Lung (tissue), 12 donors: ENCODE data around the gene GPR84. TPM values are rescaled to one million over a fixed set of nuclear protein-coding genes. Genes with fewer than 3 reads are reported as not detected.
A peak's percentile ranks its signal among the peaks of the same experiment; 100 is the strongest.

Source experiments
- ATAC-seq: fragments of 200-7000 bp; cut with Tn5 transposase; one replicate; pipeline ENCODE4 v1.9.1; 2020; ENCODE audit warnings: moderate number of reproducible peaks; ENCODE audit not compliant: insufficient read depth, low FRiP score
- DNase-seq, 3 donors: peaks; one replicate each; pipeline ENCODE4 v3.0.0-alpha.2; 2013 to 2017
- H3K27ac ChIP-seq, 2 donors: one replicate each; pipeline ENCODE4 v1.5.1; 2013; ENCODE audit warnings: mild to moderate bottlenecking in 2 of 2, moderate library complexity in 2 of 2, control low read depth in 1 of 2, inconsistent platforms in 1 of 2, low read depth in 1 of 2, low read length in 1 of 2
- H3K27me3 ChIP-seq, 3 donors: one replicate each; pipeline ENCODE4 v1.5.1; 2013; ENCODE audit warnings: low read length in 2 of 3; ENCODE audit not compliant: control insufficient read depth in 3 of 3, insufficient read depth in 3 of 3
- H3K36me3 ChIP-seq, 4 donors: one replicate each; pipeline ENCODE4 v1.5.1; 2013; ENCODE audit warnings: low read length in 4 of 4, mild to moderate bottlenecking in 1 of 4, moderate library complexity in 1 of 4; ENCODE audit not compliant: control insufficient read depth in 4 of 4, insufficient read depth in 4 of 4
- H3K4me1 ChIP-seq, 5 donors: one replicate each; pipeline ENCODE4 v1.5.1; 2013; ENCODE audit warnings: low read length in 5 of 5, mild to moderate bottlenecking in 2 of 5, moderate library complexity in 1 of 5; ENCODE audit not compliant: control insufficient read depth in 5 of 5, insufficient read depth in 5 of 5
- H3K4me3 ChIP-seq: one replicate; pipeline ENCODE4 v1.5.1; 2013; ENCODE audit warnings: mild to moderate bottlenecking, control low read depth, moderate library complexity
- H3K9ac ChIP-seq, 2 donors: one replicate each; pipeline ENCODE4 v1.5.1; 2013; ENCODE audit warnings: low read length in 2 of 2, control low read depth in 1 of 2; ENCODE audit not compliant: insufficient read depth in 1 of 2
- H3K9me3 ChIP-seq, 4 donors: one replicate each; pipeline ENCODE4 v1.5.1; 2013; ENCODE audit warnings: low read length in 3 of 4, mild to moderate bottlenecking in 1 of 4, moderate library complexity in 1 of 4; ENCODE audit not compliant: control insufficient read depth in 4 of 4, insufficient read depth in 3 of 4
- WGBS, 2 donors: extraction: QIAGEN DNeasy Blood & Tissue Kit; methylation state at CpG; one replicate each; pipeline ENCODE4 v1.1.7; 2013; 5-methylcytosine and 5-hydroxymethylcytosine counted together
- polyA plus RNA-seq, 2 donors: library from polyadenylated mRNA; stranded (reverse); fragments of 200-250 nt; gene quantifications; one replicate each; pipeline ENCODE4 v1.2.1, GENCODE V29; 2013
- total RNA-seq, 2 donors: library from RNA; depleted of rRNA in 1 of 2; stranded (reverse); fragments of >200 nt in 1 of 2; gene quantifications; one replicate each; pipeline ENCODE4 v1.2.1, GENCODE V29; 2014 to 2021
- TF ChIP-seq, protein P1 (sequence below): IDR thresholded peaks from 2 replicates; pipeline ENCODE4 v1.5.1; 2012; ENCODE audit warnings: mild to moderate bottlenecking; ENCODE audit errors: control extremely low read depth, extremely low read depth
- donor health status: control.
- donor health status: control.
- donor health status: Bipolar disorder and iron deficiency.
- donor health status: healthy.
- donor health status: DM: yes; HTN: yes; CAD: no.

The GPR84 gene
- total and polyA plus RNA-seq, 4 donors = 0.73 to 76.1 (median 2.1) TPM

GRCh38 chr12:54370171-54370730 is 6.0 kb upstream of the GPR84 start:
- DNase-seq (peak; percentile 85 to 89 (median 87)), ATAC-seq (peak; percentile 78)
- Histone ChIP-seq H3K9me3 (no peaks in the 10 kb centered on the region), H3K36me3 (peaks cover 0 to 7% (median 0%) of the 10 kb centered on the region in 4 donors), H3K4me3 (no peak overlapping the region), H3K27ac (no peak overlapping the region), H3K27me3 (no peaks in the 10 kb centered on the region), H3K4me1 (peaks cover 0 to 57% (median 18%) of the 10 kb centered on the region in 5 donors), H3K9ac (no peak overlapping the region)
- TF ChIP-seq, protein P1, sequence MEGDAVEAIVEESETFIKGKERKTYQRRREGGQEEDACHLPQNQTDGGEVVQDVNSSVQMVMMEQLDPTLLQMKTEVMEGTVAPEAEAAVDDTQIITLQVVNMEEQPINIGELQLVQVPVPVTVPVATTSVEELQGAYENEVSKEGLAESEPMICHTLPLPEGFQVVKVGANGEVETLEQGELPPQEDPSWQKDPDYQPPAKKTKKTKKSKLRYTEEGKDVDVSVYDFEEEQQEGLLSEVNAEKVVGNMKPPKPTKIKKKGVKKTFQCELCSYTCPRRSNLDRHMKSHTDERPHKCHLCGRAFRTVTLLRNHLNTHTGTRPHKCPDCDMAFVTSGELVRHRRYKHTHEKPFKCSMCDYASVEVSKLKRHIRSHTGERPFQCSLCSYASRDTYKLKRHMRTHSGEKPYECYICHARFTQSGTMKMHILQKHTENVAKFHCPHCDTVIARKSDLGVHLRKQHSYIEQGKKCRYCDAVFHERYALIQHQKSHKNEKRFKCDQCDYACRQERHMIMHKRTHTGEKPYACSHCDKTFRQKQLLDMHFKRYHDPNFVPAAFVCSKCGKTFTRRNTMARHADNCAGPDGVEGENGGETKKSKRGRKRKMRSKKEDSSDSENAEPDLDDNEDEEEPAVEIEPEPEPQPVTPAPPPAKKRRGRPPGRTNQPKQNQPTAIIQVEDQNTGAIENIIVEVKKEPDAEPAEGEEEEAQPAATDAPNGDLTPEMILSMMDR = peak; percentile 82
- WGBS, 2 donors = 35 to 57% methylated on average over 37 to 44 of the region's 44 CpGs

DNA sequence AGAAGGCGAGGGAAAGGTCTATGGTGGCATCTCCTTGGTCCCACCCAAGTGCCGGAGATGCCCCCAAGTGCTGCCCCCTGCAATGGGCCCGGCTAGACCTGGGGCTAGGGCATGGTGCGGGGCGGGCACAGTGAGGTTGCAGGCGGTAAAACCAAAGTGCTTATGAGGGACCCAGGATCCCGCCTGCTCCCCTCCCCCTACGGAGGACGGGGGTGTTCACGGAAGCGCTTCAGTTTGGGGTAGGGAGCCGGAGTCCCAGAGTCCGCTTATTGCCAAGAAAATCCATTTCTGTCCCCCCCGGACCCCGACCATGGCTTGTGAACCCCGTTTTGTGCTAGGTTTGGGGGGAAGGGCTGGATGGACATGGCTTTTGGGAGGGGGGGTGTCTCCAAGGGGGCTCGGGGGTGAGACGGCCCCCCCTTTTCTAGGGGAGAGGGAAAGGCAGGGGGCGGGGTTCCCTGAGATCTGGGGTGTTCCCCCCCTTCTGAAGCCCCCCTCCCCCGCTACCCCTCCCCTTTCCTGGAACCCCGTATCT is 5.4 kb upstream of the GPR84 start:
- H3K4me1 ChIP-seq = peaks cover 0 to 51% (median 18%) of the 10 kb centered on the region in 5 donors
- peaks cover 0 to 7% (median 0%) of the 10 kb centered on the region in 4 donors for H3K36me3 ChIP-seq
- WGBS, 2 donors = 51 to 69% methylated on average over 19 to 21 of the region's 21 CpGs
- DNase-seq = no peak
- no peak overlapping the region for H3K4me3 ChIP-seq
- H3K27me3 ChIP-seq = no peaks in the 10 kb centered on the region
- no peaks in the 10 kb centered on the region for H3K9me3 ChIP-seq
- no peak for ATAC-seq
- TF ChIP-seq, protein P1 = no peak
- H3K27ac ChIP-seq = no peak overlapping the region
- H3K9ac ChIP-seq = no peak overlapping the region

- Histone ChIP-seq H3K9ac (peak overlapping the region in 1 of 2 donors; percentile 50), H3K9me3 (no peaks in the 10 kb centered on the region), H3K27ac (no peak overlapping the region), H3K27me3 (no peaks in the 10 kb centered on the region), H3K4me1 (peaks cover 0 to 46% (median 18%) of the 10 kb centered on the region in 5 donors), H3K36me3 (peaks cover 0 to 5% (median 0%) of the 10 kb centered on the region in 4 donors), H3K4me3 (no peak overlapping the region)
- ATAC-seq (peak; percentile 68), DNase-seq (peak; percentile 95 to 96 (median 96))
- 30 to 34% methylated on average over 40 of the region's 40 CpGs for WGBS, 2 donors
- TF ChIP-seq, protein P1 = peak; percentile 91
Measured at GRCh38 chr12:54368709-54369596, 4.7 kb upstream of the GPR84 start.
